Cortex of kidney (tissue), 1 donor: ENCODE measurements around the gene FGA.
"Not testable (repeated sequence)": the region's sequence is repeated elsewhere in the genome, so short reads cannot be mapped to it uniquely, and the experiment has no call there.

ENCODE experiments used
- DNase-seq: peaks from one replicate; lab custom pipeline; 2025; lab: John Stamatoyannopoulos, UW

Gene FGA

DNA sequence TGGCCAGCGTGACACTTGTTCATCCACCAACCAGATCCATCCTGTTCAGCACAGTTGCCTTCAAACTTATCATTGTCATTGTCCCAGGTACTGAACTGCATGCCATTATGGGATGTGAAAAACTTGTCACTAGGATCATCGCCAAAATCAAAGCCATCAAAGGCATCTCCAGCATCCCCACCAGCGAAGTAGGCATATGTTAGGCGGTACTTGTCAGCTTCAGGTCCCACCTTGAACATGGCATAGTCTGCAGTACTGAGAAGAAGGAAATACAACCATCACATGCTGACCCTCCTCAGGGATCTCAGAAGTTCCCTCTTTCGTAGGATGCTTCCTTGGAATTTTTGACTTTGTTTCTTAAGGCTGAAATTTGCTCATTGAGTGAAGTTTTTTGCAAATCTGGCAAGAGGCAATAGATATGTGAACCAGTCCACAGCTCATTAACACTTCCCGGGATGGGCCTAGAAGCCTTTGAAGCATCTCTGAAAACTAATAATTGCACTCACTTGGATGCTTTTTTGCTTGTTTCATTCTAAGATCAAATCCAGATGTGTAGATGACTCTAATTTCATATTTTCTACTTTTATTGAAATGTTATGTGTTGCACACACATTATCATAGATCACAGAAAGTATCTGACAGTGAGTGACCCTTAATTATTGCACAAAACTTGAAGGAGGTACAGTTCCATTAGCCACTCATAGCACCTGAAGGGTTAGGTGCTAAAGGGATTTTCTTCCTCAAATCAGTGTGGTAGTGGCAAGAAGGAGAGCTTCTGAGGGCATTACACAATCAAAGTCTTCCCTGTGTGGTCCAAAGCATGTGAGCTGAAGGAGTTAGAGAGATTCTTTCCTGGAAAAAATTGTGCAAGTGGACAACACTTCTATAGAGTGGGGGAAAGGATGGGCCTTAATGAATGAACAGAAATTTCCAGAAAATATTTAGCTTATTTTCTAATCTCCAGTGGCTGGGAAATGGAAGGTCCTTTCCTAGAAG is 16.5 kb upstream of the FGA start:
- no peak for DNase-seq

DNA sequence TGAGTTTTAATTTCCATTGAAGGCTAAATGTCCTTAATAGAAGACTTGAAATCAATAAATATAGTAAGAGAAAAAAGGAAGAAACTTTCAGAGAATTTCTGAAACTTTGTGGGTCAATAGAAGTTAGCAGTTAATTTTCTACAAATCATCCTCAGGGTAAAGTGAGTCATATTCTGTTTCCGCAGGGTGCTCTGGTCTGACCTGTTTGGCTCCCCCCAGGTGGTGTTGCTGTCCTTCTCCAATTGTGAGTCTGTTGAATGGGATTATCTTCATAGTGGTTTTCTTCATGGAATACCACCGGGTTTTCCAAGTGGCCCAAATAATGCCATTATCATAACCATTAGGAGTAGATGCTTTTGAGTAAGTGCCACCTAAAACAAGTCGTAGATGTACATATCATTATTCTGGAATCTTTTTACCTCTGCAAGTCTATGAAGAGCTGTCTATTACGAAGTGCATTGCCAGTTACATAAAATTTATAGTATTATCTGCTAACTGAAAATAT is 14.2 kb upstream of the FGA start:
- DNase-seq = no peak

GRCh38 chr4:154603033-154603943 is 12.7 kb upstream of the FGA start:
- DNase-seq = no peak

DNA sequence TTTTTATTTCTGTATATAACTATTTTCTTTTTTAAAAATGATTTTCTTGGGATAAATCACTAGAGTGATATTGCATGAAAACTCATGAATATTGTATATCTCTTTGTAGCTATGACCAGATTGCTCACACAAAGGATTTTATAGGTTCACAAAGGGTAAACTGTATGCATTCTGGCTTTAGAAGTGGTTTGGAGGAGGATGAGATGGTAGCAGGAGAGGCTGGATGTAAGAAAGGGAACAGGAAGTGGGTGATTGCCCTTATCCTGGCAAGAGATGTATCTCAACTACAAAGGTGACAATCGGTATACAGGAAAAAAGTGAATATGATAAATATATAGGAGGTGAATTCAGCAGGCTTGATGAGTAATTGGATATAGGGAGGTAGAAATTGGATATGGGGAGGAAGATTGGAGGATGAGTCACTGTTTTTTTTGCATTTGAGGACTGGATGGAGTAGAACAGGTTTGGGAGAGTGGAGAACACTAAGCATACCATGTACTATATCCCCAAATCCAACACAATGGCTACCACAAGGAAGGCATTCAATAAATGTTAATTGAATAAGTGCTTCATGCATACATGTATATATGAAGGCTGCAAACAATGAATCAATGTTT is 12.0 kb upstream of the FGA start:
- DNase-seq = no peak

GRCh38 chr4:154597798-154598774 is 7.5 kb upstream of the FGA start:
- DNase-seq = no peak

GRCh38 chr4:154597281-154597680 is 6.7 kb upstream of the FGA start:
- not testable (repeated sequence) for DNase-seq

DNA sequence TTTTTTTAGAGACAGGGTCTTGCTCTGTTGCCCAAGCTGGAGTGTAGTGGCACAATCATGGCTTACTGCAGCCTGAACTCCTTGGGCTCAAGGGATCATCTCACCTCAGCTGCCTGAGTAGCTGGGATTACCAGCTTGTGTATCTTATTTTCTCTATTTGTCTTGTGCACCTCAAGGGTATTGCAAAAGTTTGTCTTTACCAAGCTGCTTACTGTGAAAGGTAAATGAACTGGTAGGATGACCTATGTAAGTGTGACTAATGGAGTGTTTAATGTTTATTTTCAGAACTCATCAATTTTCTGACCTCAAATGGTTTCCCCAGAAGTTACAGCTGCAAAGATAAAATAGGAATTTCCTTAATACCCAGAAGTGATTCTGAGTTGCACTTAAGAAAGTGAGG is 5.3 kb upstream of the FGA start:
- no peak for DNase-seq

DNA sequence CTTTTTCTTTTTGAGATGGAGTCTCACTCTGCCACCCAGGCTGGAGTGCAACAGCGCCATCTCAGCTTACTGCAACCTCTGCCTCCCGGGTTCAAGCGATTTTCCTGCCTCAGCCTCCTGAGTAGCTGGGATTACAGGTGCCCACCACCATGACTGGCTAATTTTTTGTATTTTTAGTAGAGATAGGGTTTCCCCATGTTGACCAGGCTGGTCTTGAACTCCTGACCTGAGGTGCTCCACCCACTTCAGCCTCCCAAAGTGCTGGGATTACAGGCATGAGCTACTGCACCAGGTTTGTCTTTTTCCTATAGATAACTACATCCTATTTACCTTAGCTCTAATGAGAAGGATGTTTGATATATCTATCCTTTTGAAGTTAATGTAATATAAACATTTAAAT is 3.8 kb upstream of the FGA start:
- DNase-seq = not testable (repeated sequence)

- no peak for DNase-seq
Measured at GRCh38 chr4:154593868-154594267, 3.3 kb upstream of the FGA start.

GRCh38 chr4:154591890-154592289 is 1.3 kb upstream of the FGA start:
- no peak for DNase-seq

GRCh38 chr4:154589296-154590197 is 995 bp downstream of the FGA start:
- DNase-seq = no peak

- DNase-seq = no peak
Measured at GRCh38 chr4:154588198-154588597, 2.3 kb downstream of the FGA start.

DNA sequence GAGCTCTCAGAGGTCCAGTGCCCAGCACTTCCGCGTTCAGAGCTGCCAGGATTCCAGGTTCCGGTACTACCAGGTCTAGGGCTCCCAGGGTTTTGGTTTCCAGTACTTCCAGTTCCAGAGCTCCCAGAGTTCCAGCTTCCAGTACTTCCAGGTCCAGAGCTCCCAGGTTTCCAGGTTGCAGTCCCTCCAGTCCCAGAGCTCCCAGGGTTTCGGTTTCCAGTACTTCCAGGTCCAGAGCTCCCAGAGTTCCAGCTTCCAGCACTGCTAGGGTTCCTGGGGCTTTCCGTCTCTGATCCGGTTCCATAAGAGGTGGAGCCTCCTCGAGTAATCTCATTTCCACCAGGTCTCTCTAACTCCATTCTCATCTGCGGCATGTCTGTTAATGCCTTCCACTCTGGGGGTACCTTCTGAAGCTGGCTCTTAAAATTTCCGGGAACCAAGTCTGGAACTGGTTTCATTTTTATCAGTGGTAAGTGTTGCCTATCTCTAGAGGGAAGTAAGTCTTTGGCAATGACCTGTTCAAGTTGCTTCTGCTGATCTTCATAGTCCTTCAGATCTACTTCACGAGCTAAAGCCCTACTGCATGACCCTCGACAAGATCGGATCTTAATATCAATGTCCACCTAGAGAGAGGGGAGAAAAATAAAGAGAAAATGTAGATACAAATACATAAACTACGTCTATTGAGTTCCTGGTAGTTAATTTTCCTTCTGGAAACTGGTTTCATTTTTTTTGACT is 4.1 kb downstream of the FGA start:
- DNase-seq = no peak

GRCh38 chr4:154585369-154586018 is 5.0 kb downstream of the FGA start:
- DNase-seq = no peak

- DNase-seq = no peak
Measured at GRCh38 chr4:154584259-154584658, 6.3 kb downstream of the FGA start.

DNA sequence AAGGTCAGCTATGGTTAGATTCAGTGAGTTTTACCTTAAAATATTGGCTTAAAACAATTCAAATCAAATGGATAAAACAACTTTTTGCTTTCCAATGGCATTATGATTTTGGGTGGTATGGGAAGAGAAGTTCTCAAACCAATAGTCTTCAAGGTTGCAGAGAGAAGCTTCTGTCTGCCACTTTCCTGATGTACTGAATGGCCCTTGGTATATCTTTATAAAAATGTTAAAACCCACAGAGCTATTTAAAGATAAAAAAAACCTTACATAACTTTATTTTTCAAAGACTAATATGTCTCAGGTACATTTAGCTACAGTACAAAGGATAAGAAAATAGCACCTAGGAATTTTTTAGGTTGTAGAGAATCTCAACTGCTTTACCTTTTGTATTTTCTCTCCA is 6.9 kb downstream of the FGA start:
- no peak for DNase-seq

DNA sequence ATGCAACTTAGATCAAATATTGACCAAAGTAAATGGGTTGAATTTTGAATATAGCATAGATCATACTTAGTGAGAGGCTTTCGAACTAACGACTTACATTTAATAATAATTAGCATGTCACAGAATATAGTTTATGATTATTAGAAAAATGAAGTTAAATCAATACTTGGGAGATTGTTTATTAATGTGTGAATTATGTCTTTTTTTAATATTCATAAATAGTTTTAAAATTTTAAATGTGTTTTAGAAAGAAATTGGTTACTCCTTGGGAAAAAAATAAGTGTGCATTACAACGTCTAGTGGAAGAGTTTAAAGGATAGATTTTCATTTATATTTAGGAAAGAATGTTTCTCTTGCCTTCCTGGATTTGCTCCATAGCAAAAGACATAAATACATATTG is 7.3 kb downstream of the FGA start:
- DNase-seq = no peak

DNA sequence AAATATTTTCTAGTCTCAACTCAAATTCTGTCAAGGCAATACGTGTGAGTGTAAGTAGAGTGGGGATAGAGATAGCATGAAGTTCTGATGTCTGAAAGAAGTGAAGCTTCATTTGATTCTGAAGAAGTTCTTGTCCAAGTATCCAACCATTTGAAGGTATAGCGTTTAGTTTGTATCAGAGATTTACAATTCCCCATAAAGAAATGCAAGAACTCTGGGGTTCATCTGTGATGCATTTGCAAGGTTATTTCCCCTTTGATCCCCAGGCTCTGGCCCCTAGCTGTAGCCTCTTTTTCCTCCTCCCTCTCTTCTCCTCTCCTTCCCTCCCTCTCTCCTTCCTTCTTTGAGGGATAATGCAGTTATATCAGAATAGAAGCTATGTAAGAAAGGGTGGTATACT is 7.8 kb downstream of the FGA start:
- no peak for DNase-seq

- no peak for DNase-seq
Measured at GRCh38 chr4:154579927-154580326, 10.6 kb downstream of the FGA start.
